Activated T-helper 1 cell treated with anti-CD3 and anti-CD28 coated beads, Interleukin-2, amount 50 U/mL, for 16 hours (primary cell): Measurements from ENCODE around the gene TMEM82.

ENCODE experiments used
- DNase-seq, 2 donors: peaks; one replicate each; pipeline ENCODE4 v3.0.0-alpha.2; 2020; ENCODE audit warnings: low read depth in 1 of 2, low spot score in 1 of 2

TMEM82 gene

DNA sequence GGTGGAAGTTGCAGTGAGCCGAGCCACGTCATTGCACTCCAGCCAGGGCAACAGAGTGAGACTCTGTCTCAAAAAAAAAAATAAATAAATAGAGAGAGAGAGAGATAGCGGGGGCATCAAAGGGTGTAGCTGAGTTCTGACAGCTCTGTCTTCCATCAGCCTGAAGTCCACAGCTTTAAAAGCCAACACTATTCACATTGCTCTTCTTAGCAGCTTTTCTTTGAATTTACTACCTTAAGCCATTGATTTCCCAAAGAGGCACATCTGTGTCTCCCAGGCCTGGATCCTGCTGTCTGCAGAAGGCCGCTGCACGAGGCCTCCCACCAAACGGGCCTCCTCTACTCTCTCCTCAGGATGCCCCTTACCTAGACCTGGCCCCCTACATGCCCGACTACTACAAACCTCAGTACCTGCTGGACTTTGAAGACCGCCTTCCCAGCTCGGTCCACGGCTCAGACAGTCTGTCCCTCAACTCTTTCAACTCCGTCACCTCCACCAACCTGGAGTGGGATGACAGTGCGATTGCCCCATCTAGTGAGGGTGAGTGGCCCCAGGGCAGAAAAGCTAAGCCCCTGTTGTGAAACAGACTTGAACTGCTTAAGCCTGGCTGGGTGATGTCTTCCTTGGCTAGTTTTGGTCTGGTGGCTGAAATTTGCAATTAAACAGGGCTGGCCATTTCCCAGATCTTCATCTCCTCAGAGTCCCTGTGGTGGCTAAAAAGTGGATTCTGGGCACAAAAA lies 22.7 kb upstream of the TMEM82 start:
- no peak for DNase-seq

DNA sequence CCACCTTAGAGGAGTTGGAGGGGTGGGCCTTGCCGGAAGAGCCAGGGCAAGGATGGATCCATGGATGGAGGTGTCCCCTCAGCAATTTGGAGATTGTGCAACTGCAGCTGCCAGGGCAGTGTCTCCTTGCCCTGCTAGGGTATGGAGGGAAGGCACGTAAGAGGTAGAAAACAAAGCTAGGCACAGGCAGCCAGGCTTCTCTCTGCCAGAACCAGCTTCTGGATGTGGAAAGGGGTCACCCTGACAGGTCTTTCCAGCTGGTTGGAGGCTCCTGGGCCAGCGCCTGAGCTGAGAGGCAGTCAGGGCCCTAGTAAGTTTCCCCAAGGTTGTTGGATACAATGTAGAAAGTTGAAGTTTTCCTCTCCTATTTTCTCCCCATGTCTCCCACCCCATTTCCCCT lies 21.4 kb upstream of the TMEM82 start:
- no peak for DNase-seq

DNA sequence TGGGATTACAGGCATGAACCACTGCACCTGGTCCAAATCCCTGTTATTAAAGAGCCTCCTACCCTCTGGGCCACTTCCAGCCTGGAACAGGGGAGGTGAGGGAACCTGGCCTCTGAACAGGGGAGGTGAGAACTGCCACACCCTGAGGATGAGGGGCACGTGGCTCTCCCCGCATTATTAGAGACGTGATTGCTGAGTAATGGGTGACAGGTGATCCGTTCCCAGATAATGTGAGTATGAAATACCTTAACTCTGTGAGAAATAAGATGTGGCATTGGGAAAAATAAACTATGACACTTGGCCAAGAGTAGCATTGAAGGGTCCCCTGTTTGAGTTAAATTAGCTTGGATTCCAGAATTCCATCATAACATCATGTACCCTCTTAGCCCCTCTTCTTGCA lies 19.9 kb upstream of the TMEM82 start:
- no peak for DNase-seq

DNA sequence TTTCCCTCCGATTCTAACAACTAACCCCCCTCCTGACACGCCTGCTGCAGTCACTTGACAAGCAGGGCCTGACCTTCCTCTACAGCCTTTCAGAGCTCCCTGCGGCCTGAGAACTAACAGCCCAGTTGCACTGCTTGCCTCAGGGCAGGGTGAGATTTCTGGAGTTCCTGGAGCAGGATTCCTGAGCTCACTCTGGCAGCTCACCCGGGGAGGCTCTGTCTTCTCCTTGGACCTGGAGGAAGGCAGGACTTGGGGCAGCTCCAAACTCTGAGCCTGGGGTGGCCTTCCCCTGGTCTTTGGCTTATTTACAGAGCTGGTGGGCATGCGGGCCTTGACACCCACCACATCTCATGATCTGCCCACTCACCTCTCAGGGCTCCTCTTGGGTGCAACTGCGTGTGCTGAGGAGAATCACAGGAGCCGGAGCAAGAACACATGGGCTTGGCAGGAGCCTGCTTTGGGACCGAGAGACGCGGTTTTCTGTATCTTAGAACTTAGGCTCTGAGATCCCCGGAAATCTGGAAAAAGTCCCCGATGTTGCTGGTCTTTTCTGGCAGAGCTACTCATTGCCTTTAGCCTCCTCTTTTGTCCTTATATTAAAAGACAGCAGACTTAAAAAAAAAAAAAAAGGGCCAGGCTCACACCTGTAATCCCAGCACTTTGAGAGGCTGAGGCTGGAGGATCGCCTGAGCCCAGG lies 19.3 kb upstream of the TMEM82 start:
- DNase-seq = no peak

DNA sequence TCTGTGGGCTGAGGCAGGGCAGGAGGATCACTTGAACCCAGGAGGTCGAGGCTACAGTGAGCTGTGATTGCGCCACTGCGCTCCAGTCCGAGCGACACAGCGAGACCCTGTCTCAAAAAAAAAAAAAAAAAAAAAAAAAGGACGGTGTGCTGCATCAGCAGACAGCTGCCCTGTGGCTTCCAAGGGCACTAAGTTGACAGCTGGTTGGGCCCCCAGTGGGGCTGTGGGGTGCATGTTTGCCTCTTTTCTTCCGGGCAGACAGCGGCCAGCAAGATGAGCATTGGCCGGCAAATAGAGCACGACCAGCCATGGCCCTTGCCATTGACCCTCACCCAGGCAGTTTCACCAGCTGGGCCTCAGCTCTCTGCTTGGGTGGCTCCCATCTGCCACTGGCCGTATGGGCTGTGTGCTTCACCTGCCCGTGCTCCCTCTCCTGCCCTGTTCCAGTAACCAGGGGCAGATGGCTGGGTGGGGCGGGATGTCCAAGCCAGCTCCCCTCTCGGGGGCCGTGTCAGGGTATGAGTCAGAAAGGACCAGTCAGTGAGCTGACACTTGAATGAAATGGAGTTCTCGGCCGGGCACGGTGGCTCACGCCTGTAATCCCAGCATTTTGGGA lies 18.6 kb upstream of the TMEM82 start:
- no peak for DNase-seq

DNA sequence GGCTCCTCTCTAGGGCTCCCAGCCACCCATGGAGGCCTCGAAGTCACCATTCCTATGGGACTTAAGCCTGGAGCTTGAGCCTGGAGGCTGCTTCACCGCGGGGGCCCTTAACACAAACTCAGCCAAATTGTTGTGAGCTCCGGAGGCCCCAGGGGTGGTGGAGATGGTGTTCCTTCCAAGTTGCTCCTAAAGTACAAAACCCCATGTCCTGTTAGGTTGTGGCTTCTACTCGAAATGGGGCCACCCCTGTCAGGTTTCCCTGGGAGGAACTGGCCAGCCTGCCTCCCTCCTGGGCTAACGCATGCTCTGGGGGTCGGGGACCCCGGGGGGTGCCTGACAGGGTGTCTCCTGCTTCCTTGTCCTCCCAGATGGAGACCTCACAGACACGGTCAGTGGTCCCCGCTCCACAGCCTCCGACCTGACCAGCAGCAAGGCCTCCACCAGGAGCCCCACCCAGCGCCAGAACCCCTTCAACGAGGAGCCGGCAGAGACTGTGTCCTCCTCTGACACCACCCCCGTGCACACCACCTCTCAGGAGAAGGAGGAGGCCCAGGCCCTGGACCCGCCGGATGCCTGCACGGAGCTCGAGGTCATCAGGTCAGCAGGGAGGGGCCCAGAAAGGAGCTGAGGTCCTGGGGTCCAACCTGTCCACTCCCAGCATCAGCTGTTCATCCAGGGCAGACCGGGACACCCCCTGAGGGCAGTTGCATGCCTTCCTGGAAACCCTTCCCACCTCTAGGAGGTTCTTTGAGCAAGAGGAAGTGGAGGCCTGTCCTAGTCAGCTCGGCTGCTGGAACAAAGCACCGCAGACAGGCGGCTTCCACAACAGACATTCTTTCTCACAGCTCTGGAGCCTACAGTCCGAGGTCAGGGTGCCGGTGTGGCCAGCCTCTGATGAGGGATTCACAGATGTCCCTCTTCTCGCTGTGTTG lies 17.1 kb upstream of the TMEM82 start:
- no peak for DNase-seq

DNA sequence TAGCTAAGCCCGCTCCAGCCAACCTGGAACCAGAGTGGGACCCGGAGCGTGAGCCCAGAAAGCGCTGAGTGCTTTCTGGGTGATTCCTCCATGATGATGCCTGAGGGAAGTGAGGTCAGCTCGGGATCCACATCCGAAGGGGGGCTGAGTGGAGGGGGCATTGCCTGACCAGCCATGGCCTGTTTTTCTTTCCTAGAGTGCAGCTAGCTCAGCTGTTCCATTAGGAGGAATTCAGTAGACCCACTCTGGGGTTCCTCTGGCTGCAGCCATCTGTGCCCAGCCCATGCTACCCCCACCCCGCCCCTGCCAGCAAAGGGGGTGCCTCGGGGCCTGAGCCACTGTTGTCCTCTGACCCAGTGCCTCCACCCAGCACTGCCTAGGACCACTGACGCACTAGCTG lies 15.8 kb upstream of the TMEM82 start:
- no peak for DNase-seq

DNA sequence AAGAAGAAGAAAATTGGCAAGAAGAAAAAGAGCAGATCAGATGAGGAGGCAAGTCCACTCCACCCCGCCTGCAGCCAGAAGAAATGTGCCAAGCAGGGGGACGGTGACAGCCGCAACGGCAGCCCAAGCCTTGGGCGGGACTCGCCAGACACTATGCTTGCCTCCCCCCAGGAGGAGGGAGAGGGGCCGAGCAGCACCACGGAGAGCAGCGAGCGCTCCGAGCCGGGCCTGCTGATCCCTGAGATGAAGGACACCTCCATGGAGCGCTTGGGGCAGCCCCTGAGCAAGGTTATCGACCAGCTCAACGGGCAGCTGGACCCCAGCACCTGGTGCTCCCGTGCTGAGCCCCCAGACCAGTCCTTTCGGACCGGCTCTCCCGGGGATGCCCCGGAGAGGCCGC lies 15.3 kb upstream of the TMEM82 start:
- DNase-seq = no peak

DNA sequence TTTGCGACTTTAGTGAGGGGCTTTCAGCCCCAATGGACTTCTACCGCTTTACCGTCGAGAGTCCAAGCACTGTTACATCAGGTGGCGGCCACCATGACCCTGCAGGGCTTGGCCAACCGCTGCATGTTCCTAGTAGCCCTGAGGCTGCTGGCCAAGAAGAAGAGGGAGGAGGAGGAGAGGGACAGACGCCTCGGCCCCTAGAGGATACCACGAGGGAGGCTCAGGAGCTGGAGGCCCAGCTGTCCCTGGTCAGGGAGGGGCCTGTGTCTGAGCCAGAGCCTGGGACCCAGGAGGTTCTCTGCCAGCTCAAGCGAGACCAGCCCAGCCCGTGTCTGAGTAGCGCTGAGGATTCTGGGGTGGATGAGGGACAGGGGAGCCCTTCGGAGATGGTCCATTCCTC lies 14.9 kb upstream of the TMEM82 start:
- DNase-seq = no peak

DNA sequence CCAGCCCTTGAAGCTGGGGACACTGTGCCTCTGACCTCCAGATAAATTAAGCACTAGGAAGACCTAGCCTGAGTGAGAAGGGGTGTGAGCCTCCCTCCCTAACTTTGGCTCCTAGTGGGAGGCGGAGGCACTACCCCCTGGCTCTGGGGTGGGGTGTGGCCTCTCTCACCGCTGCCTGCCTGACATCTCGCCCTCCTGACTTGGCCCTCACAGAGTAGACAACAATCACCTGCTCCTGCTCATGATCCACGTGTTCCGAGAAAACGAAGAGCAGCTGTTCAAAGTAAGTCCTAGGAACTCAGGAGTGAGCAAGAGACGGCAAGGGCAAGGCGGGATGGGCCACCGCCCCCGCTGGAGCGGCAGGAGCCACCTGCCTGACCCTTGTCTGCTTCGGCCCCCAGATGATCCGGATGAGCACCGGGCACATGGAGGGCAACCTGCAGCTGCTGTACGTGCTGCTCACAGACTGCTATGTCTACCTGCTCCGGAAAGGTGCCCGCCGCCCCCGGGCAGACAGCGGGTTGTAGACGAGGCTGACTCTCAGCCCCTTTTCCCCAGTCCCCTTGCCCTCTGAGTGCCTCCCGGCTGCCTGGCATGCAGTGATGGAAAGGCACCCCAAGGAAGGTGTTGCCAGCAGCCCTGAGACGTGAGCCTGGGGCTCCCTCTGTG lies 14.3 kb upstream of the TMEM82 start:
- no peak for DNase-seq

DNA sequence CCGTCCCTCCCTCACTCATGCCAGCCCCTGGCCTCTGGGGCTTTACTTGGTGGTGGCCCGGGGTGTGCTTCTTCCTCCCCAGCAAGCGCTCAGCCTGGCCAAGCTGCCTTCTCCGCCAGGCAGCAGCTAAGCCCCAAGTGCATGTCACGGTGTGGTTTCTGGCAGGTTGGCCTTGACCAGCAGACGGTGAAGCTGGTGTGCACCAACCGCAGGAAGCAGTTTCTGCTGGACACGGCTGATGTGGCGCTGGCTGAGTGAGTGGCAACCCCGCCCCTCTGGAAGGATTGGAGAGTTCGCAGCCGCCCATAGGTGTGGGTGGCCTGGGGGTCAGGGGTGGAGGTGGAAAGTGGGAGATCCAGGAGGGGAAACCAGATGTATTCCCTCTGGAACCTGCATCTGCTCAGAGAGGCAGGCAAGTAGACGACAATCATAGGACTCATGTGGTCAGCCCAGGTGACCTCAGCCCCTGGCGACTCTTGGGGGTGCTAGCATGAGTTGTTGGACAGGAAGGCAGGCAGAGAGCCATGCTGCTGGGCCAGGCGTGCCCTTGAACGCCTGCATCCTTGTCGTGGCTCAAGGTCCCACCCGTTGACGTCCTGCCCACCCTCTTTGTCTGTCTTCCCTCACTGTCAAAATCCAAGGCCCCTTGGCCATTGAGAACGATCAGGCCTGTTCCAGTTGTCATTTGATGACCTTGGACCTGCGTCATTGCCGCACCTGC lies 13.2 kb upstream of the TMEM82 start:
- no peak for DNase-seq

DNA sequence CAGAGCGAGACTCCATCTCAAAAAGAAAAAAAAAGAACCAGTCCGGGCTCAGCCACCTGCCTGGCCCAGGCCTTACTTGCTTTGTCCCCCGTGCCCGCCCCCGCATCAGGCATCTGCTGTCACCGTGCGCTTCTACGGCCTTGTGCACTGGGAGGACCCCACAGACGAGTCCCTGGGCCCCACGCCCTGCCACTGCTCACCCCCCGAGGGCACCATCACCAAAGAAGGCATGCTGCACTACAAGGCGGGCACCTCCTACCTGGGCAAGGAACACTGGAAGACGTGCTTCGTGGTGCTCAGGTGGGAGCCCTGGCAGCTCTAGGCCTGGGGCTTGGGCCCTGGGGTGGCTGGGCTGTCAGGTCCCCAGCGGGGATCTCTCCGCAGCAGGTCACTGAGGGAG lies 11.9 kb upstream of the TMEM82 start:
- no peak for DNase-seq

DNA sequence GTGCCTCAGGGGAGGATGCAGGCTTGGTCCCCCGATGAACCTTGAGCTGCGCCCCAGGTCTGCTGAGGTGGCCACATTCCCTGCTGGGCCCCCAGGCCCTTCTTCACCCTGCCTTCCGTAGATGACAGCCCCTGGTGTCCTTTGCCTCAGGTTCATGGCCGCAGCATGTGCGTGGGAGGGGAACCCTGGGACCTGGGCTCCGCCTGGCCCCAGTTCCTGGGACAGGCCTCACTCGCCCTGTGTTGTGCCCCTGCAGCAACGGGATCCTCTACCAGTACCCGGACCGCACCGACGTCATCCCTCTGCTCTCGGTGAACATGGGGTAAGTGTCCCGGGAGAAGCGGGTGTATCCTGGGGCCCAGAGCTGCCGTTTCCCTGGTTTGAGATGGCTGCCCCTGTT lies 11.4 kb upstream of the TMEM82 start:
- DNase-seq = no peak

DNA sequence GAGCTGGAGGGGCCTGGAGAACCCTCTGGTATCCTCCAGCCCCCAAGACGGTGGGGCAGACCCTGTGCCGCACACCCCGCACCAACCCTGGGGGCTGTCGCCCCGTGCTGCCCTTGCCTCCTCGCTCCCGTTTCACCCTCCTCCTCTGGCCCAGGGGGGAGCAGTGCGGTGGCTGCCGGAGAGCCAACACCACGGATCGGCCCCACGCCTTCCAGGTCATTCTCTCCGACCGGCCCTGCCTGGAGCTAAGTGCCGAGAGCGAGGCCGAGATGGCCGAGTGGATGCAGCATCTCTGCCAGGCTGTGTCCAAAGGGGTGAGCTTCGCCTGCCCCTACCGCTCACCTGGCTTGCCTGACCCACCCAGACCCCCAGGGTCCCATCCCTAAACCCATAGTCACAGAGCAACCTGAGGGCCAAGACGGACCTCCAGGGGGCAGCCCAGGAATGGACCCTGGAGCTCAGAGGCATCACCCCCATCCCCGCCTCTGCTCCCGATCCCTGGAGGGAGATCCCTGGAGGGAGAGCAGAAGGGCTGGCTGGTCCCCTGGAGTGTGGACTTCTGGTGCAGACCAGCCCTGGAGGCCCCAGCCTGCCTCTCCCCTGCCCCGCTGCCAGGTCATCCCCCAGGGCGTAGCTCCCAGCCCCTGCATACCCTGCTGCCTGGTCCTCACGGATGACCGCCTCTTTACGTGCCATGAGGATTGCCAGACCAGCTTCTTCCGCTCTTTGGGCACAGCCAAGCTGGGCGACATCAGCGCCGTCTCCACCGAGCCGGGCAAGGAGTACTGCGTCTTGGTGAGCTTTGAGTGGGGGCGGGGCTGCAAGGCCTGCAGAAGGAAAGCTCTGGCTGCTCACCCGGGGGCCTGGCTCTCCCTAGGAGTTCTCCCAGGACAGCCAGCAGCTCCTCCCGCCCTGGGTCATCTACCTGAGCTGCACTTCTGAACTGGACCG lies 10.3 kb upstream of the TMEM82 start:
- DNase-seq = no peak

DNA sequence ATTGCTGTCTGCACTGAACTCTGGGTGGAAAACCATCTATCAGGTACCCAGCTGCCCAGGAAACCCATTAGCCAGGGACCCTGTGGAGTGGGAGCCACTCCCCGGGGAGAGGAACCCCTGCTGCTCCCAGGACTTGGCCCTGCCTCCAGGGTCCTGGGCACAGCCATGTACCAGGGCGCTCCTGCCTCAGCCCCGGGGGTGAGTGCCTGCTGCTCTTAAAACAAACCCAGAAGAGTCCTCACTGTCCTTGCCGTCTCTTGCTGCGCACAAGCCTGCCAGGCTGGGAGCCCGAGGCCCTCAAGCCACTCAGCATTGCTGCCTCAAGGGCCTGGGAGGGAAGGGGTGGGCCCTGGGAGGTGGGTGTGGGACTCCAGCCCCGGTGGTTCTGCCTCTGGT lies 9.6 kb upstream of the TMEM82 start:
- DNase-seq = no peak

DNA sequence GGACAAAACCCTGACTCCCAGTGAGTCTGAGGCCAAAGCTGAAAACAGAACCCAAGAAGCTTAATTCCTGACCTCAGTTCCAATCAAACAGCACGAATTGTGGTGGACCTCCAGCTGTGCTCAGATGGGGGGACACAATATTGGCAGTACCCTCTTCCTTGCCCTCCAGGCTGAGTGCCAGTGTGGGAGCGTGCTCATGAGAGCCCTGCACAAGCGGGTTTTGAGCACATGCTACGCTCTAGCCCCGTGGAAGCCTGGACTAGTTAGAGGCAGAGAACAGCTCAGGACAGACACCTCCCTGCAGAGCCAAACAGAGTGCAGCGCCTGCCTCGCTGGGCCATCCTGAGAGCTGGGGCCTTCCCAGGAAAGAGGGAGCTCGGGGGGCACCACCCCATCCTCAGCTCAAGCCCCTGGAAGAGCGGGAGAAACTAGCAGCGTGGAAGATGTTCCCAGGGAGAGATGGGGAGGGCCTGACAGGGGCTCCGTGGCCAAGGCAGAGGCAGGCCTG lies 9.0 kb upstream of the TMEM82 start:
- DNase-seq = no peak

DNA sequence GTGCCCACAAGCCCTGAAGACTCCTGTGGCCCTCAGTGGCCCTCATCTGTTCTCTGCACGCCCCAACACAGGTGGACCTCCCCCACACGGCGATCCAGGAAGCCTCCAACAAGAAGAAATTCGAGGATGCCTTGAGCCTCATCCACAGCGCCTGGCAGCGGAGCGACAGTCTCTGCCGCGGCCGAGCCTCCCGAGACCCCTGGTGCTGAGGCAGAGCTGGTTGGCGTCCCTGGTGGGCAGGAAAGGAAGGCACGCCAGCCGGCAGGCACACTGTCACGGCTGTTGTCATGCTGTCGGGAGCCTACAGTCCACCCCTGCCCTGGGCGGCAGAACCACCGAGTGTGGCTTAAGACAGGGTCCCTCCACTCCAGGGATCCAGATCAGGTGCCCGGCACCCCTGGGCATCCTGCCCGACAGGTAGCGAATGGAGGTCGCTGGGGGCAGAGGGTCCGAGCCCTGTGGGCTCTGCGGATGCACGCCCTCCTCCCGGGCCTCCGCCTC lies 8.5 kb upstream of the TMEM82 start:
- DNase-seq = no peak

DNA sequence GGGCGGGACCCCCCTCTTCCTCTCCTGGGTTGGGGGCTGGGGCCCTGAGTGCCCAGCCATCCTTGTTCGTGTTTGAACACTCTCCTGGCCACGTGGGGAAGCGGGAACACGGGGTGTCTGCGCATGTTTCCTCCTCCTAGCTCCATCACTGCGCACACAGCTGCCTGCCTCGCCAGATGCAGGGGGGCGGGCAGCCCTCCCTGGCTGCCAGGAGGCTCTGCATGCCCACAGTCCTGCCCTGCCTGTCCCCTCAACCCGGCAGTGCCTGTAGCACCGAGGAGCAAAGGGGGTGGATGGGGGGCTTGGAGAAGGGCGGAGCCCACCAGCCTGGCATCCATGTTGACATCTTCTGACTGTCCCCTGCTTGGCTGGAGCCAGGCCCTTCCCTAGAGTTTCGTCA lies 8.0 kb upstream of the TMEM82 start:
- no peak for DNase-seq

DNA sequence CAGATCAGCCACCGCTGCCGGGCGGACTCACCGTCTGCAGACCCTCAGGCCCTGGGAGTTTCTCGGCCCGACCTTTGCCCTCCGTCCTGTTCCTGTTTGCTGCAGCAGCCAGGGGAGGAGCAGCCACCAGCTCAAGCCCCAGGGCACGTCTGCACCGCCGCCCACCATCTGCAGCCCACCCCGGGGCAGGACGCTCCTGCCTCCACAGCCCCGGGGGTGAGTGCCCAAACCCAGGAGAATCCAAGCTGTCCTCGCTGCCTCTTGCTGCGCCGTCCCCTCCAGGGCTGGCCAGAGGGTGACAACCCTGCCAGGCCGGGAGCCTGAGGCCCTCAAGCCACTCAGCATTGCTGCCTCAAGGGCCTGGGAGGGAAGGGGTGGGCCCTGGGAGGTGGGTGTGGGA lies 7.4 kb upstream of the TMEM82 start:
- no peak for DNase-seq
